ENCODE measurements around the gene BTG4. TPM values are rescaled to one million over a fixed set of nuclear protein-coding genes. Genes with fewer than 3 reads are reported as not detected.

BTG4 gene
- total and polyA plus RNA-seq, 2 of the 8 experiments (the other 6 are each of a cell fraction or from before 2014, with no cell fraction given) = 0.06 TPM; not detected in 1

DNA sequence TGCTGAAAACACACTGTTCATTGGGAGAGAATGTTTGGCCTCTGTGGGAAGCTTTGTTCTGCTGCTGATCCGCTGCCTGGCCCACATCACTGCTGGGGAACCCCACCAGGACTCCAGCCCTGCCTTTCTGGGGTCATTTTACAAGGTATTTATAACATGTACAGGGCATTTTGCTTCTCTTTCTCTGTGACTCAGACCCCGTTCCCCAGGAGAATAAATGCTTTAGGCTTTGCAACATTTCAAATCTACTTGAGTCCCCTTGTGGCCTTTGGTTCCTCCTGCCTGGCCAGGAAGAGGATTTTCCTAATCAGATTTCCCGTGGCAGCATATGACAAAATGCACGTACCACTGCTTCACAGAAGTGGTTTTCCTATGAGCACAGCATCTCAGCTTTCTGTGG is 43.0 kb downstream of the BTG4 start:
- H3K9ac ChIP-seq (replicated peaks in 1 of 4; ENCODE audit: extremely low read depth in 1 of 4, low read depth in 3 of 4, low read length in 3 of 4) = no peak overlapping the region
- H4K20me1 ChIP-seq (replicated peaks in 1 of 2; ENCODE audit: control insufficient read depth in 1 of 2, insufficient read depth in 2 of 2, low read length in 2 of 2) = no peaks in the 10 kb centered on the region
- no peak overlapping the region for H3K4me2 ChIP-seq (ENCODE audit: insufficient read depth in 1 of 2, low read depth in 2 of 2, low read length in 2 of 2)
- no peak overlapping the region for H4K8ac ChIP-seq (ENCODE audit: extremely low read depth, insufficient read depth, low read length)
- H4K5ac ChIP-seq (ENCODE audit: insufficient read length, low read depth, low read length) = no peak overlapping the region
- no peak overlapping the region for H2BK15ac ChIP-seq (ENCODE audit: low read length)
- H3K18ac ChIP-seq (ENCODE audit: extremely low read depth, low read length) = no peak overlapping the region
- H3K27me3 ChIP-seq (replicated peaks in 1 of 4; ENCODE audit: control insufficient read depth in 3 of 4, extremely low read depth in 1 of 4, insufficient read depth in 3 of 4, low read length in 3 of 4) = no peaks in the 10 kb centered on the region
- H2AK5ac ChIP-seq (ENCODE audit: low read depth, low read length) = no peak overlapping the region
- ChIA-PET CTCF (ENCODE audit: partially characterized antibody) (interaction anchor here (2.2 kb wide), 1 partner anchor 10 kb away, joined by 4 read pairs; no protein-coding TSS in a partner anchor), POLR2A (ENCODE audit: partially characterized antibody) (no interaction called here)
- H2BK120ac ChIP-seq (replicated peaks; ENCODE audit: low read depth, low read length) = no peak overlapping the region
- H3K79me1 ChIP-seq (ENCODE audit: low read depth, low read length) = no peaks in the 10 kb centered on the region
- H3K4ac ChIP-seq (replicated peaks; ENCODE audit: insufficient read length, low read depth, low read length) = no peak overlapping the region
- no peak overlapping the region for H2BK5ac ChIP-seq (ENCODE audit: low read depth, low read length)
- H3K79me2 ChIP-seq (ENCODE audit: control insufficient read depth in 1 of 2, insufficient read depth in 2 of 2, low read length in 2 of 2) = no peaks in the 10 kb centered on the region
- no peak overlapping the region for H4K91ac ChIP-seq (replicated peaks; ENCODE audit: insufficient read length, low read length)
- no peaks in the 10 kb centered on the region for H3K23me2 ChIP-seq (ENCODE audit: low read depth, low read length)
- no peak for DNase-seq (ENCODE audit: low read depth in 1 of 2, low spot score in 2 of 2)
- H3K56ac ChIP-seq (replicated peaks; ENCODE audit: insufficient read length, low read depth, low read length) = no peak overlapping the region
- no peak for FAIRE-seq
- no peak overlapping the region for H3K4me3 ChIP-seq (ENCODE audit: extremely low read depth in 1 of 4, insufficient read depth in 2 of 4, low read depth in 3 of 4, low read length in 4 of 4)
- no peaks in the 10 kb centered on the region for H3K9me3 ChIP-seq (ENCODE audit: insufficient read depth in 2 of 2, low read depth in 1 of 2, low read length in 1 of 2)
- H3K27ac ChIP-seq (ENCODE audit: low read depth, low read length) = no peak overlapping the region
- H3K23ac ChIP-seq (ENCODE audit: insufficient read length) = no peak overlapping the region
- peak overlapping the region; percentile 83; the same call in 1 of the 2 replicates for H2AFZ ChIP-seq (ENCODE audit: low read length)
- no peak overlapping the region for H3K14ac ChIP-seq (ENCODE audit: insufficient read length)
- no peaks in the 10 kb centered on the region for H3K4me1 ChIP-seq (replicated peaks in 1 of 4; ENCODE audit: control insufficient read depth in 3 of 4, insufficient read depth in 4 of 4, low read length in 3 of 4)
- no peaks in the 10 kb centered on the region for H3K36me3 ChIP-seq (ENCODE audit: control insufficient read depth in 2 of 4, insufficient read depth in 4 of 4, low read length in 3 of 4)
- H2BK12ac ChIP-seq (ENCODE audit: low read depth, low read length) = no peak overlapping the region
- H2BK20ac ChIP-seq (ENCODE audit: low read length) = no peak overlapping the region
- TF ChIP-seq EGR1 (IDR thresholded peaks at IDR 0.05; ENCODE audit: borderline replicate concordance, low read depth, low read length) = no peak
- TF ChIP-seq TAF7 (optimal IDR thresholded peaks at IDR 0.05; ENCODE audit: borderline replicate concordance, low read depth, low read length) = no peak
- no peak for TF ChIP-seq CBX8 (IDR thresholded peaks at IDR 0.05; ENCODE audit: borderline replicate concordance, low read depth, low read length)
- TF ChIP-seq YY1 (IDR thresholded peaks at IDR 0.05; ENCODE audit: low read depth, low read length) = no peak
- TF ChIP-seq TAF1 (IDR thresholded peaks at IDR 0.05; ENCODE audit: low read depth, low read length) = no peak
- TF ChIP-seq TBP (IDR thresholded peaks at IDR 0.05; ENCODE audit: low read depth, low read length) = no peak
- no peak for TF ChIP-seq GTF2F1 (IDR thresholded peaks at IDR 0.05; ENCODE audit: borderline replicate concordance, low read depth, low read length)
- WGBS, 2 experiments (ENCODE audit: extremely low coverage in 1 of 2, insufficient coverage in 1 of 2, insufficient read length in 1 of 2, insufficient replicate concordance in 2 of 2, low coverage in 1 of 2, low lambda C conversion rate in 2 of 2, missing lambda C conversion rate in 1 of 2) = 81% methylated on average over 4 of the region's 4 CpGs; no CpG with 5 or more reads in 1 of the 2 experiments

Data from H1 (cell line).